ENCODE results near the gene ZNF70. TPM values are rescaled to one million over a fixed set of nuclear protein-coding genes. Genes with fewer than 3 reads are reported as not detected.

ZNF70 gene
- total RNA-seq (1 to 10 TPM; 3.2 to 6.4 (median 5.8) TPM), total RNA-seq (4.3 to 18.7 (median 7.5) reads per million in 29 experiments)
- 3.1 TPM for total RNA-seq (2013)

- Mint-ChIP-seq H3K36me3 (no peaks in the 10 kb centered on the region), H3K4me1 (peaks cover 9 to 19% (median 13%) of the 10 kb centered on the region in 3 donors), H3K27ac (peak within 1 kb of the TSS; percentile 57 to 71), H3K4me3 (peak within 1 kb of the TSS; percentile 77 to 79 (median 78)), H3K27me3 (no peaks in the 10 kb centered on the region), H3K9me3 (no peaks in the 10 kb centered on the region)
- Histone ChIP-seq H3K4me1 (ENCODE audit: control insufficient read depth in 1 of 2, extremely low read depth in 1 of 2, insufficient read depth in 2 of 2, low read length in 2 of 2) (peaks cover 7 to 19% of the 10 kb centered on the region in 2 experiments), H3K36me3 (ENCODE audit: control insufficient read depth in 2 of 2, extremely low read depth in 1 of 2, insufficient read depth in 1 of 2, low read length in 1 of 2) (no peaks in the 10 kb centered on the region), H3K4me3 (ENCODE audit: control insufficient read depth in 1 of 2, extremely low read depth in 1 of 2, low read length in 1 of 2) (peak within 1 kb of the TSS; percentile 75 to 87), H3K27me3 (replicated peaks in 1 of 2; ENCODE audit: control insufficient read depth in 2 of 2, extremely low read depth in 1 of 2, insufficient read depth in 2 of 2, low read length in 1 of 2) (peaks cover 0 to 2% of the 10 kb centered on the region in 2 experiments), H3K27ac (ENCODE audit: low read length) (peak within 1 kb of the TSS; percentile 68), H3K9me3 (no peaks in the 10 kb centered on the region)
- ChIA-PET POLR2A (interaction anchor here in 1 of 2 donors (0.7 kb wide), 1 partner anchor 403 kb away, joined by 4 read pairs; no protein-coding TSS in a partner anchor), CTCF (interaction anchor here in 1 of 2 donors (0.6 to 1.7 kb wide), 3 partner anchors 17 to 118 kb away, joined by 3 read pairs; partner anchors contain the start of gene CHCHD10)
- ATAC-seq (replicated peaks in 1 of 4) (peak; percentile 99 to 100 (median 100)), DNase-seq (peak; percentile 73 to 93 (median 85))
- WGBS (ENCODE audit: insufficient coverage): under 1% methylated on average over 72 of the region's 78 CpGs
Observed at GRCh38 chr22:23750714-23751440, at the start of gene ZNF70. Gene ZNF70 (minus strand): TSS chr22:23751112. CDS start chr22:23745140, 5,972 bp downstream.

DNA sequence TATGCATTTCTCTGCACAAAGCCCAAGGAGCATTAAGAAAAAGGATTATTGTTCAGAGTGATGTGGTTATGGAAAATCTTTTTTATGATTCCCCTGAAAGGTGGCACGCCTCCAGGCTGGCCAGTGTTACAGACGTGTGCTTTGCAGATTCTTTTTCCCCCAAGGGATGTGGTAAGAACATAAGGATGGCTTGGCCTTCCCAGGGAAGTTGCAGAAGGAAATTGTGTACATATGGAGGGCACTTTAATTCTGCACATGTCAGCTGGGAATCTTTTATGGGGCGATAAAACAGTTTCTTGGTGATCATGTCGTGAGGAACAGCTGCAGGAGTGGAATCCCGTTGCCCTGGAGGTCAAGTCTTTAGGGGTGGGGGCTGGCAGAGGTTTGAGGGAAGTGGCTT is 45.5 kb upstream of the ZNF70 start:
- Mint-ChIP-seq H3K9me3 (no peaks in the 10 kb centered on the region), H3K27me3 (no peaks in the 10 kb centered on the region), H3K4me1 (peaks cover 14 to 21% (median 16%) of the 10 kb centered on the region in 3 donors), H3K4me3 (no peak overlapping the region), H3K27ac (no peak overlapping the region), H3K36me3 (peaks cover 46% of the 10 kb centered on the region)
- Histone ChIP-seq H3K4me3 (ENCODE audit: control insufficient read depth in 1 of 2, extremely low read depth in 1 of 2, low read length in 1 of 2) (no peak overlapping the region), H3K27me3 (replicated peaks in 1 of 2; ENCODE audit: control insufficient read depth in 2 of 2, extremely low read depth in 1 of 2, insufficient read depth in 2 of 2, low read length in 1 of 2) (no peaks in the 10 kb centered on the region), H3K4me1 (ENCODE audit: control insufficient read depth in 1 of 2, extremely low read depth in 1 of 2, insufficient read depth in 2 of 2, low read length in 2 of 2) (peaks cover 3 to 15% of the 10 kb centered on the region in 2 experiments), H3K36me3 (ENCODE audit: control insufficient read depth in 2 of 2, extremely low read depth in 1 of 2, insufficient read depth in 1 of 2, low read length in 1 of 2) (peaks cover 21 to 67% of the 10 kb centered on the region in 2 donors), H3K27ac (ENCODE audit: low read length) (no peak overlapping the region), H3K9me3 (no peaks in the 10 kb centered on the region)
- ChIA-PET CTCF (no interaction called here), POLR2A (no interaction called here)
- no CpG with 5 or more reads among the region's 5 CpGs for WGBS (ENCODE audit: insufficient coverage)
- no peak for ATAC-seq (replicated peaks in 1 of 4)
- DNase-seq: no peak

DNA sequence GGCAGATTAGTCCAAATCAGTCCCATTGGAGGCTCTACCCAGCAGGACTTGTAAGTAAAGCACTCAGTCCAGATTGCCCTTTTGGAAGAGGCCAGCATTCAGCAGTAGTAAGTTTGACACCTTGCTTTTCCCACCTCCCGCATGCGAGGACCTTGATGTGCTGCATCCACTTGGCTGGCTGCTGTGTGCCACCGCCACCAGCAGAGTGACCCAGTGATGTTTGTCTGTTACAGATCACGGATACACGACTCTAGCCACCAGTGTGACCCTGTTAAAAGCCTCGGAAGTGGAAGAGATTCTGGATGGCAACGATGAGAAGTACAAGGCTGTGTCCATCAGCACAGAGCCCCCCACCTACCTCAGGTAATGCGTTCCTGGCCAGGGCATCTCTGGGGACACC is 42.4 kb upstream of the ZNF70 start:
- WGBS (ENCODE audit: insufficient coverage): 95% methylated on average over 5 of the region's 8 CpGs
- ChIA-PET POLR2A (no interaction called here), CTCF (no interaction called here)
- Mint-ChIP-seq H3K9me3 (no peaks in the 10 kb centered on the region), H3K4me1 (peaks cover 25 to 34% (median 30%) of the 10 kb centered on the region in 3 donors), H3K4me3 (no peak overlapping the region), H3K36me3 (peaks cover 33% of the 10 kb centered on the region), H3K27ac (no peak overlapping the region), H3K27me3 (no peaks in the 10 kb centered on the region)
- ATAC-seq (replicated peaks in 1 of 4): no peak
- H3K4me1 ChIP-seq (ENCODE audit: control insufficient read depth in 1 of 2, extremely low read depth in 1 of 2, insufficient read depth in 2 of 2, low read length in 2 of 2): peaks cover 3 to 36% of the 10 kb centered on the region in 2 experiments
- H3K27me3 ChIP-seq (replicated peaks in 1 of 2; ENCODE audit: control insufficient read depth in 2 of 2, extremely low read depth in 1 of 2, insufficient read depth in 2 of 2, low read length in 1 of 2): no peaks in the 10 kb centered on the region
- no peak overlapping the region for H3K4me3 ChIP-seq (ENCODE audit: control insufficient read depth in 1 of 2, extremely low read depth in 1 of 2, low read length in 1 of 2)
- H3K9me3 ChIP-seq: no peaks in the 10 kb centered on the region
- H3K27ac ChIP-seq (ENCODE audit: low read length): no peak overlapping the region
- H3K36me3 ChIP-seq (ENCODE audit: control insufficient read depth in 2 of 2, extremely low read depth in 1 of 2, insufficient read depth in 1 of 2, low read length in 1 of 2): peaks cover 3 to 58% of the 10 kb centered on the region in 2 donors
- DNase-seq: no peak

- peak overlapping the region in 1 of 2 donors; percentile 42 for H3K27ac Mint-ChIP-seq
- CTCF ChIA-PET: no interaction called here
Observed at GRCh38 chr22:23791738-23792645, 41.1 kb upstream of the ZNF70 start.

DNA sequence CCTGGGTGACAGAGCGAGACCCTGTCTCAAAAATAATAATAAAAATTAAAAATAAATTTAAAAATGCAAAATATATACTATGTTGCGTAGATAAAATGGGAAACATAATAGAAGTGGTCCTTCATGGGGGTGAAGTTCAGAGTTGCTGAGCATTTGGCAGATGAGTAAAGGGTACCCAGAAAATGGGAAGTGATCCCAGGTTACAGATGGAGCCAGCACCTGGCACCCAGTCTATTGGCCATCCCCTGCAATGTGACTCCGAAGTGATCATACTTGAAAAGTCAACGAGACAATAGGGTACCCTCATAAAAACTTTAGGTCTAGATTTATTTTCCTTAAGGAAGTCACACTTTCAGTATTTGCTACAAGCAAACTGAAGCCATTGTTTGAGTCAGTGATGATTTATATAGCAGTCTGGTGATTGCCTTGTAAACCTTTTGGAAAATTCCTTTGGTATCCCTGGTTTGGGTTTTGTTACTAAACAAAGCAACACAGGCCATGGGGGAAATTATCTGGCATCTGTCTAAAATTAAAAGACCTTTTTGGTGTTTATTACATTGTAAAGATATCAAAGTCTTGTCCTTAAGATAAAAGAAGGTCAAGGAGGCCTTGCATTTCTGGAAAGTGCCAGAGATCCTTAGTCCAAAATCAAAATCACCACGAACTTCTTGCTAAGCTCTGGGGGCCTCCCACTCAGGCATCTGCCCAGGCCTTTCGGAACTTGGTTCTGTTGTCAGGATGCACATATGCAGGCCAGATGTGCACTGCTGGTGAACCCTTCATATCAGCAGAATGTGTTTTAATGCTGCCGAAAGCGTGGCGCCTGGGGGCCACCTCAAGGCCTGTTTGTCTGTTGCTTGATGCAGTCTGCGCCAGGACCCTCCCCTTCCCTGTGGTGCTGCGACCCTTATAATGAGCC is 40.2 kb upstream of the ZNF70 start:
- Mint-ChIP-seq H3K36me3 (peaks cover 21% of the 10 kb centered on the region), H3K9me3 (no peaks in the 10 kb centered on the region), H3K4me3 (no peak overlapping the region), H3K4me1 (peaks cover 41 to 48% (median 46%) of the 10 kb centered on the region in 3 donors), H3K27ac (no peak overlapping the region), H3K27me3 (no peaks in the 10 kb centered on the region)
- ATAC-seq (replicated peaks in 1 of 4) (no peak), DNase-seq (no peak)
- Histone ChIP-seq H3K9me3 (no peaks in the 10 kb centered on the region), H3K27ac (ENCODE audit: low read length) (no peak overlapping the region), H3K4me3 (ENCODE audit: control insufficient read depth in 1 of 2, extremely low read depth in 1 of 2, low read length in 1 of 2) (no peak overlapping the region), H3K27me3 (replicated peaks in 1 of 2; ENCODE audit: control insufficient read depth in 2 of 2, extremely low read depth in 1 of 2, insufficient read depth in 2 of 2, low read length in 1 of 2) (no peaks in the 10 kb centered on the region), H3K4me1 (ENCODE audit: control insufficient read depth in 1 of 2, extremely low read depth in 1 of 2, insufficient read depth in 2 of 2, low read length in 2 of 2) (peaks cover 15 to 53% of the 10 kb centered on the region in 2 experiments), H3K36me3 (ENCODE audit: control insufficient read depth in 2 of 2, extremely low read depth in 1 of 2, insufficient read depth in 1 of 2, low read length in 1 of 2) (peaks cover 3 to 44% of the 10 kb centered on the region in 2 donors)
- 92% methylated on average over 2 of the region's 11 CpGs for WGBS (ENCODE audit: insufficient coverage)
- ChIA-PET CTCF (no interaction called here), POLR2A (no interaction called here)

More at GRCh38 chr22:23791738-23792645, 41.1 kb upstream of the ZNF70 start:
- Histone ChIP-seq H3K9me3 (no peaks in the 10 kb centered on the region), H3K27ac (ENCODE audit: low read length) (no peak overlapping the region), H3K4me3 (ENCODE audit: control insufficient read depth in 1 of 2, extremely low read depth in 1 of 2, low read length in 1 of 2) (no peak overlapping the region), H3K27me3 (replicated peaks in 1 of 2; ENCODE audit: control insufficient read depth in 2 of 2, extremely low read depth in 1 of 2, insufficient read depth in 2 of 2, low read length in 1 of 2) (no peaks in the 10 kb centered on the region), H3K4me1 (ENCODE audit: control insufficient read depth in 1 of 2, extremely low read depth in 1 of 2, insufficient read depth in 2 of 2, low read length in 2 of 2) (peaks cover 10 to 47% of the 10 kb centered on the region in 2 experiments), H3K36me3 (ENCODE audit: control insufficient read depth in 2 of 2, extremely low read depth in 1 of 2, insufficient read depth in 1 of 2, low read length in 1 of 2) (peaks cover 3 to 51% of the 10 kb centered on the region in 2 donors)
- peaks cover 34 to 41% (median 40%) of the 10 kb centered on the region in 3 donors for H3K4me1 Mint-ChIP-seq
- no peak overlapping the region for H3K4me3 Mint-ChIP-seq
- DNase-seq (no peak), ATAC-seq (replicated peaks in 1 of 4) (no peak)
- no peaks in the 10 kb centered on the region for H3K9me3 Mint-ChIP-seq
- 88% methylated on average over 21 of the region's 25 CpGs for WGBS (ENCODE audit: insufficient coverage)
- H3K36me3 Mint-ChIP-seq: peaks cover 28% of the 10 kb centered on the region
- POLR2A ChIA-PET: interaction anchor here in 1 of 2 donors (0.6 kb wide), 2 partner anchors 22 to 248 kb away, joined by 3 read pairs; no protein-coding TSS in a partner anchor
- no peaks in the 10 kb centered on the region for H3K27me3 Mint-ChIP-seq
